Measurements from ENCODE around the gene CHMP4B.

- no peak for TF ChIP-seq EZH2phosphoT487 (IDR thresholded peaks at IDR 0.05; ENCODE audit: insufficient read depth, low read depth)
- TF ChIP-seq EZH2 (IDR thresholded peaks at IDR 0.05; ENCODE audit: insufficient read depth, poor library complexity, severe bottlenecking): no peak
Observed at GRCh38 chr20:33832103-33832804, 21.1 kb downstream of the CHMP4B start.
